Measurements from ENCODE around the gene COL15A1. TPM values are rescaled to one million over a fixed set of nuclear protein-coding genes. Genes with fewer than 3 reads are reported as not detected.

Gene COL15A1
- total RNA-seq, 1 donor from 2014 or later = 455 TPM

DNA sequence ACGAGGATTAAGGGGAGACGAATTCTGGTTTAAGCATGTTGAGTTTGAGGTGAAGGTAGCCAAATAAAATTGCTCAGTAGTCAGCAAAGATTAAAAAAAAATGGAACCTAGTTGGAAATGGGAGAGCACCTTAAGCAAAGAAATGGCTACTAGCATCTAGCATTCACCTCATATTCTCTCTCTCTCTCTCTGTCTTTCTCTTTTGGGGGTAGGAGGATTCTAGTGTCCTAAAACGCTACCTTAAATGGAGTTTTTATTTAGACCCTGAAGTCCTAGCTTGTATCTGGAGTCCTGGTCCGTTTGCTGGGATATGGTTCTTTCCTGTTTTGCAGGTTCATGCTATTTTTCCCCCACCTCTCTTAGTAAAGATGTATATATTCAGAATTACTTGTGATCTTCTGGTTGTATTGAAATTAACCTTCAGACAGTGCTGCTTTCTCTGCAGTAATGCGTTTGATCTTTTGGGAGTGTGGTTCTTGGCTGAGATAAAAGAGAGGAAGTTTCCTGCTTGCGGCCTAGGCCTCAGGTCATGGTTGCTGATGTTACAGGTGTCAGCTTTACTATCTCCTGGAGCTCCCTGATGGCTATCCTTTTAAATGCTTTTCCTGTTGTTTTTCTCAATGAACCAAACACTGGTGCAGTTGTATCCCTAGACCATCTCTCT lies 169.2 kb downstream of the COL15A1 start:
- DNase-seq = no peak

DNA sequence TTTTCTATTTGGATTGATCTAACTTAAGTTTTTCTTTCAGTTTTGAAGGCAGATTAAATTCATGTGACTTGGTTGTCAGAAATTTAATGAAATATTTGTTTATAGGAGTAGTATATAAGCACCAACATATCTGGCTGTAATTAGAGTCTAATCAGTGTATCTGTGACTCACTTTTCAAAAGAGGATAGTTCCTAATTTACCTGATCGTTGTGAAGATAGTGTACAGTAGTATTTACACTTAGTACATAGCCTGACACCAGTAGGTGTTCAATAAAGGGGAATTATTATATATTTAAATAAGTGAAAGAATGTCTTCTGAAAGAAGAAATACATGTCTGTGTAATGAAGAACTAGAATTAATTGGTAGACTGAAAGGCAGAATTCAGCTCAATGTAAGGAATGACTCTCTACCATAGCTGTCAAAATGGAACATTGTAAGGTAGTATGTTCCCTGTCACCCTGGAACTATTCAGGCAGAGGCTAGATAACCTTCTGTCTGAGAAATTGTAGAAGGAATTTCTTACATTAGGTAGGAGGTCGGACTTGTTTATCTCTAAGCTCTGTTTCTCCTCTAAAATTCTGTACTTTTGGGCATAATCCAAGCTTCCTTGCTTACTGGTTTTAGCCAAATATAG lies 169.8 kb downstream of the COL15A1 start:
- DNase-seq = no peak

DNA sequence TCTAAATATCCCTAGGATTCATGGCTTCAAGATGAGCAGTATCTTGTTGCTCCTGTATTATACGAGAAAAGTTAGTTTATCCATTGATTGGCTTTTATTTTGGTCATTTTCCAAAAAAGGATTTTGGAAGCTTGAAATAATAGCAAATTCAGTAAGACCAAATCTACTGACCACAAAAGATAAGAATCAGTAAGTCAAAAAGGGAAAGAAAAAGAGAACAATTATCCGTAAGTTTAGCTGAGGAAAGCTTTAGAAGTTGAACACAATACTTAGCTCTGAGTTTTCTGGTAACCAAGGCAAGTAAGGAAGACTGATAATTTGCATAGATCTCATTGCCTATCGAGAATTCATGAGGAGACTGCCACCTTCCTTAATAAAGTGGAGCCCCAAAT lies 170.3 kb downstream of the COL15A1 start:
- no peak for DNase-seq

- DNase-seq = no peak
Observed at GRCh38 chr9:99114846-99115500, 171.3 kb downstream of the COL15A1 start.

DNA sequence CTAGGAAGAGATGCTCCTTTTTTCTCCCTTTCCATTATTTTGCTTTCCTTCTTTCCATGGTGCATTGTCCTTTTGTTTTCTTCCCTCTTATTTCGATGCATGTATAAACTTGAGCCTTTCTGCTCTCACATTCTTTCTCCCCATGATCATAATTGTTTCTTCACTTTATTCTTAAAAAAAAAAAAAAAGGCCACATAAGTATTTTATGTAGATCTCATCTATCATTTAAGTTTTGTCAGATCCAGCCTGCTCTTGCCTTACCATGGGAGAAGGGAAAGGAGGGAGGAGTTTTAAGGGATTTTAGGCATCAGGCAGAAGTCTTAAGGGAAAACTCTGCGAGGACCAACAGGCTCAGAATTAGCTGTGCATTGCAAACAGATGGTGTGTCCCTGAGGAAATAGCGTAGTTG lies 172.3 kb downstream of the COL15A1 start:
- no peak for DNase-seq

- no peak for DNase-seq
Observed at GRCh38 chr9:99118782-99119466, 175.2 kb downstream of the COL15A1 start.

- DNase-seq = no peak
Observed at GRCh38 chr9:99119976-99120655, 176.4 kb downstream of the COL15A1 start.

Other genes starting within 250 kb of the COL15A1 start
- 0.41 TPM for gene GABBR2, start 235.0 kb upstream of the COL15A1 start, total RNA-seq
- gene ANKS6, start 147.4 kb upstream of the COL15A1 start, total RNA-seq = 12.3 TPM
- 6.2 TPM for gene GALNT12, start 136.2 kb upstream of the COL15A1 start, total RNA-seq
- gene TGFBR1, start 161.2 kb downstream of the COL15A1 start, total RNA-seq = 62.0 TPM